Measurements from ENCODE around the gene PFN3.

PFN3 gene

GRCh38 chr5:177350776-177351391 is 49.6 kb downstream of the PFN3 start:
- H3K9ac ChIP-seq (ENCODE audit: low read length): peak overlapping the region; percentile 98
- peak; percentile 21 for DNase-seq (ENCODE audit: low read depth)
- peaks cover 25% of the 10 kb centered on the region for H3K4me1 ChIP-seq (ENCODE audit: control insufficient read depth, insufficient read depth, low read length)
- peaks cover 7% of the 10 kb centered on the region for H3K9me3 ChIP-seq (ENCODE audit: control insufficient read depth, low read length)
- peak overlapping the region; percentile 94 for H3K4me3 ChIP-seq (ENCODE audit: low read length)
- H3K36me3 ChIP-seq (ENCODE audit: control insufficient read depth, insufficient read depth, low read length, severe bottlenecking): peaks cover 10% of the 10 kb centered on the region
- peaks cover 12% of the 10 kb centered on the region for H3K27me3 ChIP-seq (replicated peaks; ENCODE audit: control insufficient read depth, insufficient read depth, low read length)
